ENCODE measurements around the gene TCERG1L.

TCERG1L gene

GRCh38 chr10:131216681-131217230, 94.8 kb downstream of the TCERG1L start:
- DNase-seq (ENCODE audit: low read depth, low spot score), result no peak

GRCh38 chr10:131215776-131216175, 95.7 kb downstream of the TCERG1L start:
- no peak for DNase-seq (ENCODE audit: low read depth, low spot score)
- H3K4me3 ChIP-seq (ENCODE audit: low read length), result no peak overlapping the region

More at GRCh38 chr10:131216681-131217230, 94.8 kb downstream of the TCERG1L start:
- no peak overlapping the region for H3K4me3 ChIP-seq (ENCODE audit: low read length)

GRCh38 chr10:131214521-131215244, 96.8 kb downstream of the TCERG1L start:
- H3K4me3 ChIP-seq (ENCODE audit: low read length), result no peak overlapping the region
- no peak for DNase-seq (ENCODE audit: low read depth, low spot score)

- no peak overlapping the region for H3K4me3 ChIP-seq (ENCODE audit: low read length)
- DNase-seq (ENCODE audit: low read depth, low spot score), result no peak
Measured at GRCh38 chr10:131213741-131214505, 97.6 kb downstream of the TCERG1L start.

- no peak for DNase-seq (ENCODE audit: low read depth, low spot score)
- H3K4me3 ChIP-seq (ENCODE audit: low read length), result no peak overlapping the region
Measured at GRCh38 chr10:131212763-131213325, 98.7 kb downstream of the TCERG1L start.

- DNase-seq (ENCODE audit: low read depth, low spot score), result no peak
- H3K4me3 ChIP-seq (ENCODE audit: low read length), result no peak overlapping the region
Measured at GRCh38 chr10:131211965-131212619, 99.4 kb downstream of the TCERG1L start.

- no peak overlapping the region for H3K4me3 ChIP-seq (ENCODE audit: low read length)
- DNase-seq (ENCODE audit: low read depth, low spot score), result no peak
Measured at GRCh38 chr10:131211559-131211958, 100.0 kb downstream of the TCERG1L start.

GRCh38 chr10:131211146-131211545, 100.4 kb downstream of the TCERG1L start:
- no peak overlapping the region for H3K4me3 ChIP-seq (ENCODE audit: low read length)
- DNase-seq (ENCODE audit: low read depth, low spot score), result no peak

- H3K4me3 ChIP-seq (ENCODE audit: low read length), result no peak overlapping the region
- DNase-seq (ENCODE audit: low read depth, low spot score), result no peak
Measured at GRCh38 chr10:131210181-131210580, 101.3 kb downstream of the TCERG1L start.

- DNase-seq (ENCODE audit: low read depth, low spot score), result no peak
Measured at GRCh38 chr10:131207584-131208532, 103.7 kb downstream of the TCERG1L start.

GRCh38 chr10:131207176-131207575, 104.3 kb downstream of the TCERG1L start:
- DNase-seq (ENCODE audit: low read depth, low spot score), result no peak
- no peak overlapping the region for H3K4me3 ChIP-seq (ENCODE audit: low read length)

More at GRCh38 chr10:131207584-131208532, 103.7 kb downstream of the TCERG1L start:
- H3K4me3 ChIP-seq (ENCODE audit: low read length), result no peak overlapping the region

- DNase-seq (ENCODE audit: low read depth, low spot score), result no peak
- no peak overlapping the region for H3K4me3 ChIP-seq (ENCODE audit: low read length)
Measured at GRCh38 chr10:131206111-131206995, 105.2 kb downstream of the TCERG1L start.

- no peak overlapping the region for H3K4me3 ChIP-seq (ENCODE audit: low read length)
- DNase-seq (ENCODE audit: low read depth, low spot score), result no peak
Measured at GRCh38 chr10:131205556-131205955, 106.0 kb downstream of the TCERG1L start.

GRCh38 chr10:131204406-131205152, 106.9 kb downstream of the TCERG1L start:
- no peak for DNase-seq (ENCODE audit: low read depth, low spot score)
- H3K4me3 ChIP-seq (ENCODE audit: low read length), result no peak overlapping the region

- H3K4me3 ChIP-seq (ENCODE audit: low read length), result no peak overlapping the region
- no peak for DNase-seq (ENCODE audit: low read depth, low spot score)
Measured at GRCh38 chr10:131203456-131204357, 107.8 kb downstream of the TCERG1L start.

- H3K4me3 ChIP-seq (ENCODE audit: low read length), result no peak overlapping the region
Measured at GRCh38 chr10:131202990-131203389, 108.5 kb downstream of the TCERG1L start.

More at GRCh38 chr10:131202990-131203389, 108.5 kb downstream of the TCERG1L start:
- no peak for DNase-seq (ENCODE audit: low read depth, low spot score)
